HG02973 (cell line): Measurements from ENCODE around the gene LEMD1.

Source experiments
- ATAC-seq: cut with Tn5 transposase; IDR thresholded peaks from one replicate; pipeline ENCODE4 v1.9.1; 2021; ENCODE audit warnings: moderate library complexity; ENCODE audit not compliant: unreplicated experiment

The LEMD1 gene

GRCh38 chr1:205337481-205337880 is 84.4 kb downstream of the LEMD1 start:
- ATAC-seq, result no peak

GRCh38 chr1:205335692-205336091 is 86.2 kb downstream of the LEMD1 start:
- ATAC-seq, result no peak

GRCh38 chr1:205332015-205332791 is 89.7 kb downstream of the LEMD1 start:
- no peak for ATAC-seq
